ENCODE data around the gene ASIC5.
"Not testable (repeated sequence)": the region's sequence is repeated elsewhere in the genome, so short reads cannot be mapped to it uniquely, and the experiment has no call there.

ASIC5 gene

DNA sequence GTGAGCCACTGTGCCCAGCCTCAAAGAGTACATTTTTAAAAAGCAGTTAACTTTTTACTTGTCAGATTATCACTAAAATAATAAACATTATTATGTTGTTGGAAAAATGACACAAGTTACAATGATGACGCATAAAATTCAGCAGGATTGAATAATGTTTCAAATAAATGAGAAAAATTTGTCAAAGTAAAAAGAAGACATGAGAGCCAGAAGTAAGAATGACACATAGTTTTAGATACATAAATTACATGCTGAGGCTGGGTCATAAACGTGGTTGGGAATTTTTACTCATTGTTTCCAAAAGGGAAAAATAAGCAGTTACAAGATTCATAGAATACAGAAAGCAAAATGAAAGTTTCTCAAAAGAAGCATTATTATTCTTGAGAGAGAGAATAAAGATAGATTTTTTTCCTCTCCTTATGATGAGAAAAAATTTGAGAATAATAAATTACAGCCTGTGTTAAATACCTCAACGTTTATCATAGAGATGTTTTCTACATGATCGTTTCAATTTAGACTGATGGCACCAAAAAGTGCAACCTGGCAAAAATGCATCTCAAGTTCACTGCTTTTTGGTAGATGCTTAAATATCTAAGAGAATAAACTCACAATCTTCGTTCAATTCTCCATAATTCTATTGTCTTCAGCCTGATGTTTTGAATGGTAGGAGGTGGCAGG, 66.8 kb downstream of the ASIC5 start:
- DNase-seq: no peak

DNA sequence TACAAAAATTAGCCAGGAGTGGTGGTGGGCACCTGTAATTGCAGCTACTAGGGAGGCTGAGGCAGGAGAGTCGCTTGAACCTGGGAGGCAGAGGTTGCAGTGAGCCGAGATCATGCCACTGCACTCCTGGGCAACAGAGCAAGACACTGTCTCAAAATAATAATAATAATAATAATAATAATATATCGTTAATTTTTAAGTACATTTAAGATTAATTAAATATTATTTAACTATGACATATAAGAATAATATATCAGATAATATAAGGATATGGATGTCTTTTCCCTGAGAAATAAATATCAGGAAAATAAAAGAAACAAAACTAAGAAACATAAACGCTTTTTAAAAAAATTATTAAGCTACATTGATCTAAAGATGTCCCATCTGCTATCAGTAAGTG, 68.5 kb downstream of the ASIC5 start:
- DNase-seq: not testable (repeated sequence)

DNA sequence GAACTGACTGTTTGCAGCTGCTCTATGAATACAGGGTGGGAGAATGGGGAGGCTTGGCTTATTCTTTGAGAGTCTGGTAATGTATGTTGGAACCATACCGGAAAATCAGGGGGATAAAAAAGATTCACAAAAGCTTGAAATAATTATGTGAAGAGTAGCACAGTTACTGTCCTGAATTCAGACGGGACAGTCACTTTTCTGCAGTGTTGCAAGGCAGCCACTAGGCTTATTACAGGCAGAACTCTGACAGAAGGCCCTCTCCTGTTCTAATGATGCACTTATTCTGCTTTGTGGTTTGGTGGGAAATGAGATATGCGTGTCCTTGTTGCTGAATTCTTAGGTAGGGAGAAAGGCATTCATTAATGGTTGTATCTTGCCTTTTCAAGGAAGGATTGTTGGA, 70.1 kb downstream of the ASIC5 start:
- no peak for DNase-seq

DNA sequence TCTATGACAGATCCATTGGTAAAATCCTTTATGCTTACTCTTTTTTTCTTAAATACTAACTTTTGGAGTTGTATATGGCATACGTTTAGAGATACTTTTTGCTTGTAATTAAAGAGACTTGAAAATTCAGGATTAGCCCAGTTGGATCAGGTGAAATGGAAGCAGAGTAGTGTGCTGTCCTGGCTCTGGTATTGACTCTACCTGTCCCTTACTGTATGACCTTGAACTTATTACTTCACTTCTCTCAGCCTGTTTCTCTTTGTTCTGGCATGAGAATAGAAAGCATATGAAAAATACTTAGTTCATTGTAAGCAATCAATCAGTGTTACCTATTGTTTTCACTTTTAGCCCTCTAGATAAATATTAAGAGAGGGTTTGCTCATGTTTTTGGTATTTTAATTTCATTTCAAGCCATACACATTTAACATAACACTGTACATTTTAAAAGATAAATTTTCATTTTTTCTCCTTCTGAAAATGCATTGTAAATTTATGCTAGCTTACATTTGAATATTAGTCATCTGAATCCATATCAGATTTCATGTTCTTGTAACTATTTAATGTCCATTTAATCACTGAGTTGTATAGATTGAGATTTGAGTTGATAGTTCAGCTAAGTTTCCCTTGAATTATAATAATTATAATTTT, 71.4 kb downstream of the ASIC5 start:
- DNase-seq: no peak

DNA sequence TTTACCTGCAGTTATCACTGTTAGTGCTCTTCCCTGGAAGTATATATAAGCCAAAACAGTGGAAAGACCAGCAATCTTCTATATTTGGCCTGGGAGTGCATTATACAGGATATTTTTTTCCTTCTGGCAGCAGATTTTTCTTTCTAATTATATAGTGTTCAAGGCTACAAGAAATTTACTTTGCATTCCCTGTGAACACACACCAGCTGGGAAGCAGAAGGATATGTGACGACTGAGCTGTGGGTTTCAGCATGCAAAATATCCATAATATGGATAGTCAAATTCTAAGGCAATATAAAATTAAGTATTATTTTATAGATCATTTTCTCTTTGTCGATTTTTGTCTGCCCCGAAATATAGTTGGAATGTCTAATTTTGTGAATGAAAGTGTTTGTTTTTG, 76.1 kb downstream of the ASIC5 start:
- no peak for DNase-seq

DNA sequence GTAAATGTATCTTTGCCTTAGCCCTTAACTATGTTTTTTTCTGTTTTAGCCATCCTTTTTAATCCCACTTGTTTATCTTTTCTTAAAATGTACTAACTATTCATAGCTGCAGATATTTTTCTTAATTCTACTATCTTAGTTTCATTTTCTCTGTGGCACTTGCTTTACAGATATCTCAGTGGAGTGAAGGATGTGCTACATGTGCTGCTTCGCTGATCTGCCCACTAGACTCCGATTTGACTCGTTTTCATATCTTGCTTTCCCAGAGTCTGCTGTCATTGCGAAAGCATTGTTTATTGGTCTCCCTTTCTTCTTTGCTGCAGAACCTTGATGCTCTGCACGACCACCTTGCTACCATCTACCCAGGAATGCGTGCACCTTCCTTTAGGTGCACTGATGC, 76.7 kb downstream of the ASIC5 start:
- DNase-seq: no peak

DNA sequence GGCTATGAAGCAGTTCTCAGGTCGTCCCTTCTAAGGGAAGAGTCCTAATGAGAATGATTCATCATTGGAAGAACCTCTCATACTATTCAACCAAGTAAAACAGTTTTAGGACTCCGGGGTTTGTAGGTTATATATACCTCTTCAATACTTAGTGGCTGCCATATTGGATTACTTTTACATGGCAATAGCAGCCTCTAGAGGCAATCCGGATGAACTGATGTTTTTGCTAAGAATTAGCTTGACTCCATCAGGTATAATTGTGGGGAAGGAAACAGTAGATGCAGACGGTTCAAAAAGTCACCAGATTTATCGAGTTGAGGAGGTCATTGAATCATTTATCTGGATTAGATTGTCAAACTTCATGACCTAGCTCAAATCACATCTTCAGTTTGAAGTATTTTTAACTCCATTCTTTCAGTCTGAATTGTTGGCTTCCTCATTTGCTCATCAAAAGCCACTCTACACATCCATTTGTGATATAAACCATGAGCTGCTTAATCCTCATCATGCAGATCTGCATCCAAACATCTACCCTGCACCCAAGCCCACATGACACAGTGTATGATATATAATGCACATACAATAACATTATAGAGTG, 78.9 kb downstream of the ASIC5 start:
- no peak for DNase-seq

DNA sequence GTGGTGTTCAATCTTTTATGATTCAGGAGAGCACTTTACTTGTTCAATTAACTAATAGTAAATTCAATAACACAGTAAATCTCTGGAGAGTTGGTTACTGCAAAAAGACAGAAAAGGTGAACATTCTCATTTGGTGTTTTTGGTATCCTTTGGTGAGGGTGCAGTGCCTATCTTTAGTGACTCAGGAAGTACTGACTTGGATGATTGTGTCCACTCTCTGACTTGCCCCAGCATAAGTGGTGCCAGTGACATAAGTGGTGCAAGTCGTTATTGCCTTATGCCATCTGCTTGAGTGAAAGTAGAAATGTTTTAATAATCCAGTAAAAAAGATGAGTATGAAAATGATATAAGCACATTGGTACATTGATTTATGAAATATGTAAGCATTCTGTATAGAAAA, 80.2 kb downstream of the ASIC5 start:
- no peak for DNase-seq

DNA sequence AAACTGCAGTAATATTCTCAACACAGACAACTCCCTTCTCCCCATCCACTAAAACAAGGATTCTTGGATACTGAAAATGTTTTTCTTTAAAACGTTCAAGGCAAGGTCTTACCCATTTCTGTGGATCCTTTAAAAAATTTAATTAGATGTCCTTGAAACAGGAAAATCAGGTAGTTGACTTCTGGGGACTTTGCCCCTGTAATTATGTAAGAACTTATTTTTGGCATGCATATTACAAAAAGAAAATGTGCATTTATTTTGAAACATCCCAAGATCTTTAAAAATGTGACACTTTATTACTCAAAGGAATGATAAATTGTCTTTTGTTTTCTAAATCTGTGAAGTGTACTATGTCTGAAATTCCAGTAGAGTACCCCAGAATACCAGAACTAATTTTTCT, 81.4 kb downstream of the ASIC5 start:
- DNase-seq: no peak

DNA sequence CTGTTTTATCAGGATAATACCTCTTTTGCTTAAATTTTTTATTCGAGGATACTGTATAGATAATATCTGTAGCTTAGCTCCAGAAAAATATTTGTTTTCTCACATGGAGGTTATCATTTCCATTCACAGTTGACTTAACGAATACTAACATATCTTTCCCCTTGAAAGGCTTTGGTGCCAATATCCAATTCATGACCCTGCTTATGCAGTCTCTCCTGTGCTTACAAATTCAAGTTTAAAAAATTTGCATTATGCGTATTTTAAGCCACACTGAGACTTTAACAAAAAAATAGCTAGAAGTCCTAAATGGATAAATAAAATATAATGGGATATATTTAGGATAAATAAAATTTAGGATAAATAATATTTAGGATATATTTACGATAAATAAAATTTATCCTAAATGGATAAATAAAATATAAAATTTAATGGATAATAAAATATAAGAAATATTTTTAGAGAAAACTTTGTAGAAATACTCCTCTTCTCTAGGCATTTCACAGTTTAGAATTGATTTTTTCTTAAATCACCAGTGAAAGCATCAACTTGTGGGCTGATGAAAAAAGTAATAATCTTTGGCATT, 84.7 kb downstream of the ASIC5 start:
- DNase-seq: no peak

DNA sequence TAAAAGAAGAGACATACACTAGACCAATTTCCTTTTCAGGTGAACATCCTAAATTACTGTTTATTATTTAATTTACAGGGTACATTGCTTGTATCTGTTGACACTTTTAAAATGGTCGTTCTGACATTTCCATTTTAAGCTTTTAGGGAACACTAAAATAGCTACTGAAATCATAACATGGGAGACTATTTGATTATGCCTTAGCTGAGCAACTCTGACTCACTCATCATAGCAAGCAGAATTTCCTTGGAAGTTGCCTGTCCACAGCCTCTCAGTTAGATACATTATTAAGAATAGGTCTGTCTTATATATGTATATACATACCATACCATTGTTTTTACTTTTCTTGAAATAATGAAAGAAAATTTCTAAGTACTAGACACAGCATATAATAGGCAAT, 85.3 kb downstream of the ASIC5 start:
- DNase-seq: no peak
